Muscle of arm (tissue), 12 donors: Measurements from ENCODE around the gene NCKAP5. TPM values are rescaled to one million over a fixed set of nuclear protein-coding genes. Genes with fewer than 3 reads are reported as not detected.

Source experiments
- DNase-seq: peaks from one replicate; pipeline ENCODE4 v3.0.0-alpha.2; 2013
- polyA plus RNA-seq, 12 donors: library from polyadenylated mRNA; unstranded; fragments of 120-200 nt; gene quantifications; one replicate each; pipeline ENCODE4 v1.2.1, GENCODE V29; 2013; ENCODE audit not compliant: insufficient read length in 12 of 12

Gene NCKAP5
- polyA plus RNA-seq, 12 donors, result 3.1 to 17.3 (median 5.4) TPM; not detected in 1

DNA sequence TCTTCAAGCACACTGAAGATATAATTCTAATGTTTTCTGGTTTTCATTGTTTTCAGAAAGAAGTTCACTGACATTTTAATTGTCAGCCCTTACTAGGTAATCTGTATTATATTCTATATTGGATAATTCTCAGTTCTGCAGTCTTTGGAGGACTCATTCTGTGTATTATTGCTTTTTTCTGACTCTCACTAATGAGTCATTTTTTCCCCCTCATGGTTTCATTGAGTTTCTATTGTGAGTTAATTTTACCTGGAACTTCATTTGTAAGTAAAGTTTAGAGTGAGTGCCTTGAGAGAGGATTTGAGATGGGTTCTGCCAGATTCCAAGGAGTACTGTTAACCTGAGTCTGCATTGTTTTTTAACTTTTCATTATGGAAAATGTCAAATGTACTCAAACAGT, 807.9 kb downstream of the NCKAP5 start:
- DNase-seq, result no peak

DNA sequence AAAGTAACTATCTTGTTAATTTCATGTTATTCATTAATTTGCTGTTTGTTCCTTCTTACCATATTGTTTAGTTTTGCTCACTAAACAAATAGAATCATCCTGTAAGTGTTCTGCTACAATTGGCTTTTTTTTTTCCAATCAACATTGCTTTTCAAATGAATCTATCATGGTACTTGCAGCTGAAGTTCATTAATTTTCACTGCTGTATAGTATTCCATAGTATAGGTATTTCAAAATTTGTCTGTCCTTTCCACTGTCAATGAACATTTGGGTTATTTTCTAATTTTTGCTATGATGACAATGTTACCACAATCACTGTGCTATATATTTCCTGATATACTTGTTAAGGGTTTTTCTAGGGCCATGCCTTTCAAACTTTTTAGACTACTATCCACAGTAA, 809.3 kb downstream of the NCKAP5 start:
- DNase-seq, result no peak

DNA sequence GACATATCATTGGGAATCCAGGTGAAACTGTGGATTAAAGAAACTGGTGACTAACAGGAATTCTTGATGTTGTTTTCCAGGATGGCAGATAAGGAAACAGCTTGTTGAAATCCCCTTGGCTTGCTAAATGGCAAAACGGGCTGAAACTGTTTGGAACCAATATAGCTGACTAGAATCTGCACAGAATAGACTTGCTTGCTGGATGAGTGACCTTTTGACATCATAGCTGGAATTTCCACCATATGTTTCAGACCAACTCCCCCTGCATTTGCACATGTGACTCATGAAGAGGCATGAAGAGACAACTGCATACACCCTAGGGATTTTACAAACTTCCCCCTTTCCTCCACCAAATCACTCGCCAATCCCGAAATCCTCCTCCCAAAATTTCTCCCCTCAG, 810.6 kb downstream of the NCKAP5 start:
- no peak for DNase-seq

DNA sequence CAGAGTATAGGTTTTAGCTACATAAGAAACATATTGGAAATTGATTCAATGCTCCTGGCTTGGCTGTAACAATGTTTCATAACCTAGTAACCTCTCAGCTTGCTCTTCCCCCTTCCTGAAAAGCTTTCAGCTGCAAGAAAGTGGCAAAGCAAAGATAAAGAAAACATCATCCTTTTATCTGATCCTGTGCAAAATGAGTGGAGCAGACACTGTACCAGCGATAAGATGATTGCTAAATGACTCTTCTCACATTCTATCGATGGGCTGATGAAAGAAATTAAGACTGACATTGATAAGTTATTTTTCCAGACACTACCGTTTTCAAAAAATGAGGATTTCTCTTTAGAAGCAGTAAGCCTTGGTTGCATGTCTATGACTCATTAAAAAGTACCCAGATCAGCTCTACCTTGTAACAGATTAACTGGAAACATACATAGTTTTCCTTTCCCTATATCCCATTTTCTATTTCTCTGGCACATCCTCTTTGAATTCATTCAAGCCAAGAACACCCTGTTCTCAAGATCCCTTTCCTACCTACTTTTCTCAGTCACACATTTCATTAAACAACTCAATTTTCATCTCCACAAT, 811.2 kb downstream of the NCKAP5 start:
- DNase-seq, result no peak

DNA sequence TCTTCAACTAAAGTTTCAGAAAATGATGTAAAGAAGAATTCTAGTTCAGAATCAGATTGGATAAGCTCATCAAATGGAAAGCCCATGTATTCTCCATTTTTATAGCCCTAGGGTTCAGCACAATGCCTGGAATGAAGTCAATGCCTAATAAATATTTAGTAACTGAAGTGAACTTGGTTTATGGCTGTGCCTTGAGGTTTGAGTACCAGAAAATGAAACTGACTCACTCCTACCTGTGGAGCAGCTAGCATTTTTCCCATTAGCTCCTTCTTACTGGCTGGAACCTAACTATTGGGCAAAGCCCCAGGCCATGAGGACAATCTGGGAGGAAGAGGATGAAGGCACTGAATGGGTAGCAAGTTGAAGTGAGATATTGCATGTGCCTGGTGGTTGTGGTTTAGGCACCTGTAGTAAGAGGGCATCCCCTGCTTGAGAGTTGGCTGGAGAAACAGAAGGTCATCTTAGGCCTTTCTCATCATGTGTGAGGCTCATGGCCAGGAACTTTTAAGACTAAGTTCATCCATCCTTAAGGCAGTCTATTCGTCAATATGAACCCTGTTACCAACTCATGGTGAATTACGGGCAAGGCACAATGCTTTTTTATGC, 813.3 kb downstream of the NCKAP5 start:
- no peak for DNase-seq

DNA sequence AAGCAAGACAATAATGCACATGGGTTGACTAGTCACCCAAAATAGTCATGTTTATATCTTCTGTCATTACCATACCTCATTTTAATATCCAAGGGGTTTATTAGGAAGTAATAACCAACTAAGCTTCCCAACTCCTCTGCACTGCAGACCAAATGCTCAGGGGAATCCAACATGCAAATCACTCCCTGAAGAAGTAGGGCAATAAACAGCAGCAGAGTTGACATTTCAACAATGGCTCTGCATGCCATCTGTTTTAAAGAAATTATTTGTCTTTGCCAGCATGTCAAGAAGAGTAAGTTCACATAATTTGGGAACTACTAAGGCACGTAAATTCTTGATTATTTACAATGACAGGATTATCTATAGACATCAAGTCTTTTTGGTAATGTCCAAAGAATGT, 813.9 kb downstream of the NCKAP5 start:
- no peak for DNase-seq

DNA sequence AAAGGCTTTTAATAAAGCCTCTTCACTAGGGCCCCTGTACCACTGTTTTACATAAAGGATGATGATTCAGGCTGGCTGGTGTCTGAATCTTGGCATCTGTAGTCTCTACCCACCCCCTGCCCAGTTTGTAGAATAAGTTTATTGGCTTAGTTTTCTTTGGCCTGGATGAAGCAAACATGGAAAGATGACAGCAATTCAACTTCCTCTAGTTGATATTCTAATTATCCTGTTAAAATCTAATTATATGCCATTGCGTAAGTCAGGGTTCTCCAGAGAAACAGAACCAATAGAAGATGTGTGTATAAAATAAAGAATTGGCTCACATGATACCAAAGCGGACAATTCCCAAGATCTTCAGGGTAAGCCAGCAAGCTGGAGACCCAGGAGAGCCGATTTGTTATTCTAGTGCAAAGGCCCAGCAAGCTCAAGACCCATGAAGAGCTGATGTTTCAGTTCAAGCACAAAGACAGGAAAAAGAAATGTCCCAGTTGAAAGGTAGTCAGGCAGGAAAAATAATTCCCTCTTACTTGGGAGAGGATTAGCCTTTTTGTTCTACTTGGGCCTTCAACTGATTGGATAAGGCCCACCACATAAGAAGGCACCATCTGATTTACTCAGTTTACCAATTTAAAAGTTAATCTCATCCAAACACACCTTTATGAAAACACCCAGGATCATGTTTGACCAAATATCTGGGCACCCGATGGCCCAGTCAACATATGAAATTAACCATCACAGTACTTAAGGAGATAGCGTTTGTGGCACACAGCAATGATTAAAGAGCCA, 815.6 kb downstream of the NCKAP5 start:
- DNase-seq, result no peak

DNA sequence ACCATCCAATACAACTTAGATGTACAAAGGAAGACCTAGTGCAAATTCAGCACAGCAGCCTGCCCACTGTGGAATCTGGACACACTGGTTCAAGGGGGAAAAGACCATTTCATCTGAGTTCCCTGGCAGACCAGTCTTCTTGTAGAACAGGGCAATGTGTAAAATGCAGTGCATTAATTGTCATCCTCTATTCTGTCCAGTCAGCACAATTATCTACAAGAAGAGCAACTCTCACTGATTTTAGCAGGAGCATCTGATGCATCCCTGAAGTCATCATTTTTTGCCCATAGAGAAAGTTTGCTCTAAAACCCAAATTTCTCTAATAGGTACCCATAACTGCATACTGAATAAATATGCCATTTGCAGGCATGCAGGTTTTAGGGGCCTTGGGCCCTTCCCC, 816.4 kb downstream of the NCKAP5 start:
- no peak for DNase-seq

DNA sequence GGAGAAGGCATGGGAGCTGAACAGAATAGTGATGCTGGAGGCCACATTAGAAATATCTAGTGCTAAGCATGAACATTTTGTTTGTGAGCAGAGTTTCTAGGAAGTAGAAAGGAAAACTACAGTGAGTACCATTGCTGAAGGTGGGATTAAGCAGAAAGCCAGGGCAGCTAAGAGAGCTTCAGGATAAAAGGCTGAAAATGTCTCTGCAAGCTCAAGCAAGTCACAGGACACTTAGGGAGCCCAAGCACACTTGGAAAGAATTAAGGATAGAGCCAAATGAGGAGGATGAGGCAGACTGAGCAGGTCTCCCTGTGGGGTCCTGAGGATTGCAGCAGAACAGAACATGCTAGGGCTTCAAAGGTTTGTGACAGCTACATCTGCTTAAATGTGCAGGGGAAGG, 817.7 kb downstream of the NCKAP5 start:
- DNase-seq, result no peak

DNA sequence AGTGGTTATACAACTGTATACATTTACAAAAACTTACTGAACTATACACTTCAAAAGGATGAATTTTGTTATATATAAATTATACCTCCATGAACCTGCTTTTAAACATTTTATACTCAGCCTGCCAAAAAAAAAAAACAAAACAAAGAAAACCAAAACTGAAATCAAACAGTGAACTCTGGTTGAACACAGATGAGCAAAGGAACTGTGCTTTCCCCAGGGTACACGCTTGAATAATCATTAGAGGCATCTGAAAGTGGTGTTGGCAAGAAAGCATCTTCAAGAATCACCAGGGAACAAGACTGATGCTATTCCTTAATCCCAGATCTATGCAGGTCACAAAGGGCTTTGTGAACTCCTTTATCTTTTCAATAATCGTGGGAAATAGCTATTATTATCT, 821.2 kb downstream of the NCKAP5 start:
- no peak for DNase-seq

DNA sequence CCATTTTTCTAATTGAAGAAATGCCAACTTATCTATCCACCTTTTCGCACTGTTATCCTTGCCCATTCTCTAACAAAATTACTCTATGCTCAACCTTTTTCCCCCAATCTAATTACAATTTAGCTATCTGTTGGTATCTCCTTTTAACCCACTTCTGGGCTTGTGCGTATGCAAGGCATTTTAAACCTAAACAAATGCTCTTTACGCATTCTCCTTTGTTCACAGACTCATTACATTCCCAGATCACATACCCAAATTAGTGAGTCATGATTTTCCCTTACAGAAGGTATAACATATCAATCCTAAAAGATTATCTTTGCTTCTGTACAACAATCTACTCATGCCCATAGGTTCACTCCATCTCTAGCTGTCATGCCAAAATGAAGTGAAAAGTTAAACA, 826.5 kb downstream of the NCKAP5 start:
- no peak for DNase-seq

DNA sequence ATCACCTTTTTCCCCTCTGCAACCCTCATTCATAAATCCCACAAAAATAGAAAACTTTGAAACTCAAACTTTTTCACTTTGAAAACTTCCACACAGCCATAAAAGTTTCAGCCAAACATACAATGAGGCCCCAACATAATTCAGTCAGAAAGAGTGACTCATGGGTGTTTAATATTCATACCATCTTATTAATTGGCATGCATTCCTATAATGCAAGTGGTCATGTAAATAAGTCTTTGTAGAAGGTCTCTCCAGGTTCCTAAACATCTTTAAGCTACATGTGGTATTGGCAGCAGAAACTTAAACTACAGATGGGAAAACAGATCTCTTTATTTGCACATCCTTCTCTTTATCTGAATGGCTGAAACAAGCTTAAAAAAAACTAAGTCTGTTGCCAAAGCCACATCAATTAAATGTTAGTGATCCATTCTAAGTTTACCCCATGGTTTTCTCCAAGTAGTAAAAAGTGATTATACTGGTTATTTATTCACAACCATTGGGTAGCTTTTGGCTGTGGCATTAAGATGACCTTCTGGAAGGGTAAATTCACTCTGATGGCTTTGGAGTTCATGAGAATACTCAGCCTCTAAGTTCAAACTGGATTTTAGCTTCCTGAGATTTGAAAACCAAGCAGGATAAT, 828.1 kb downstream of the NCKAP5 start:
- no peak for DNase-seq

DNA sequence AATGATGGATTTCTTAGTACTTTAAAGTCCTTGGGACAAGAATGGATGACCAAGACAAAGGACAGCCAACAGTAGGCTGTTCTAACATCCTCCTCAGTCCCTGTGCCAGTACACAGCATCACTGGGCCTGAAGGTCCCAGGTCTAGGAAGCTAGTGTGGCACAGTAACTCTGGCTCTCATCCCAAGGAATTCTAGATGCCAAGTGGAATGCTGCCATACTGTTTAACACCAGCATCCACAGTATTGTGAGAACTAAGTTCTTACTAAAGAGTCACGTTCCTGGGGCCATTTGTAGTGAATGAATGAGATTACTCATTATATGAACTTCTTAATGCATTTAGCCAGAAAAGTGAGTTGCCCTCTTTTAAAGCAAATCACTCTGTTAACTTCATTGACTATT, 830.0 kb downstream of the NCKAP5 start:
- DNase-seq, result no peak

DNA sequence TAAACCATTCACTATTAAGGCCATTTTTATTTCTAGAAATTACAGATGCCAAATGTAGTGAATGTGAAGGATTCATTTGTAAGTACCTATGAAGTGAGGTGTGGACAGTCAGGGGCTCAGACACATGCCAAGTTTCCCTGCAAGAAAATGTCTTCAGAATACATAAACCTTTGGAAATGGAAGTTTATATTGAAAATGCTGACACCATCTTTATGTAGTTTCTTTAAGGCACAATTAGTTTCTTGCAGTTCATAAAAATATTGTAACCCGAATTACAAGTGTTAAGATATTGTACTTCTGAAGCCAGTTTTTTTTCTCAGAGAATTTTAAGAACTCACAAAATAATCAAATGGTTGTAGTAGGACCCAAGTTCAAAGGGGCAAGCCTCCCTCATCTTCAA, 832.2 kb downstream of the NCKAP5 start:
- no peak for DNase-seq

DNA sequence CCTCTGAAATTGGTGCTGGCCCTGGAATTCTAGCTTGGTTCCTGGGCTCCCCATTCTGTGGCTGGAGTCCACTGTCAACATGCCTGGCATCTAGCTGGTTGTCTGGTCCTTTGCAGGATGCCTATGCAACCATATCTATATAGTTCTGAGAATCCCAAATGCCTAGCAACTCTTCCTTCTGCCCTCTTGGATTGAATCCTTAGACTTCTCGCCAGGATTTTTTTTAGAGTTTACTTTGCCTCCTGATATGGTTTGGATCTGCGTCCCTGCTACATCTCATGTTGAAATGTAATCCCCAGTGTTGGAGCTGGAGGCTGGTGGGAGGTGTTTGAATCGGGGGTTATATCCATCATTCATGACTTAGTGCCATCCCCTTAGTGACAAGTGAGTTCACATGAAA, 833.3 kb downstream of the NCKAP5 start:
- DNase-seq, result no peak

DNA sequence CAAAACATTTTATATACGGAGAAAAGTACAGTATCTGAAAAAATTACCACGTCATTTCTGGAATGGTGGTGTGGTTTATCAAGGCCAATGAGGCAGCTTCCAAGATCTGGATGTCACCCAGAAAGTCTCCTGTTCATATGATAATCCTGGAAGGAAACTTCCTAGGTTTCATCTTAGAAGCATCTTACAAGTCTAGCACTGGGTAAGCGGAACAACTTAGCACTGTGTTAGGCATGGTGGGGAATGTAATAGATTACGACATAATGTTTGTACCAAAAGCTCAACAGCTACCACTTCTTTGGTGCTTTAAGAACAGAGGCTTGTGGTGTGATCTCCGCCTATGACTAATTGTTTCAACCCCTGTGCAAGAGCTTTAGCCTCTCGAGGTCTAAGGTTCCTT, 835.2 kb downstream of the NCKAP5 start:
- DNase-seq, result no peak

DNA sequence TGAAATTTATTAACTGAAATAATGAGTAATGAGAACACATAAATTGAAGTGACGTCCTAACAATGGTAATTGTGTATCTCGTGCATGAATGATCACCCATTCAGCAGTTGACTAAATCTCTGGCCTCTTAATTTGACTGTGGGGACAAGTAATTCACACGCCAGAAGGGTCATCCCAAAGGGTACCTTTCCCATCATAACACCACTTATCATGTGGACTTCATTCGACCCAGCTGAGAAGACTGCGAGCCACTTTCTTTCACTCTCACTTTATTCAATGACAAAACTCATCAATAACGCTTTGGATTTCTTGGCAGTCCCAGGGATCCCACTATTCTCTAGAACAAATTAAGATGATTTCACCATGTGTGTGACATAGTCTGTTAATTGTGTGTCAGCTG, 835.6 kb downstream of the NCKAP5 start:
- no peak for DNase-seq

DNA sequence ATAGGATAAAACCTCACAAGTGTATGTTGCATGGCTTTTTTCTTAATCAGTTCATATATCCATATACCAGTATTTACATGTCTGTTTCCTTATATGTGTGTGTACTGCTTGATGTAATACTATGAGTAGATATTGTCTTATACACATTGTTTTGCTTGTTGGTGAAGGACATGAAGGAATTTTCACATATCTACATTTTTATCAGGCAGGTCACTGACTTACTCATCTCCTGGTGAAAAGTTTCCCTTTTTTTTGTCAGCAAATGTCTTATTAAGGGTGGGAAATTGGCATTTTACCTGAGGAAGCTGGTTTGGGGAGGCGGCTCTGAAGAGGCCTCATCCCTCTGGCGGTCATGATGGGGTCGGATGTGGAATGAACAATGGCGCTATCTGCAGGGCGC, 836.8 kb downstream of the NCKAP5 start:
- DNase-seq, result no peak

DNA sequence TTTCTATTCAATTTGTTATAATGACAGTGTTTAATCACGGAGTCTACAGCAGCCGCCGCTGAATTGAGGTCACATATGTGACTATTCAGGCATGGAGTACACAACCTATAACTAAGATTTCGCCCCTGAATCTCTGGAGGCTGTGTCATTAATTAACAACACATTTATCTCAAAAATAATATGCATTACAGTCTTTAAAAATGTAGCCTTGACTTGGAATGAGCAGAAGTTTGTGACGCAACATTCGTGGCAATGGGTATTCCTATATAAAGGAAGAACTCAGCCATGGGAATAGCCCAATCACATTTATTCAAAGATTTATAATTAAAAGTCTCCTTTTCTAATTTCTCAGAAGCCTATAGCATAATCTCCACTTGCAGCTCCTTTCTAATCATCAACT, 837.7 kb downstream of the NCKAP5 start:
- DNase-seq, result no peak

DNA sequence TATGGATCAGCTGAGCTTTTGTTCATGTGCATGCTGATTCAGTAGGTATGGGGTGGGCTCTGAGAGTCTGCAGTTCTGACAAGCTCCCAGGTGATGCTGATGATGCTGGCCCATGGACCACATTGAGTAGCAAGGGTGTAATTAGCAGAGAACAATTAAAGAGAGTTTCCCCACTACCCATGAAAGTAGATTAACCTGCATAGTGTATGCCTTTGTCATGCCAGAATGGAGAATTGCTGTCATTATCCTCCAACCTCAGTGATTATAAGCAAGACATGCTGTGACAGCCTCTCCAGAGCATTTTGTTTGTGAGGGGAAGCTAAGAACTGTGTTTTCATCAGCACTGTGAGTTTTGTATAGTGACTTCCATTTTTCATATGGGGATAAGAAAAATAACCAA, 838.7 kb downstream of the NCKAP5 start:
- DNase-seq, result no peak

DNA sequence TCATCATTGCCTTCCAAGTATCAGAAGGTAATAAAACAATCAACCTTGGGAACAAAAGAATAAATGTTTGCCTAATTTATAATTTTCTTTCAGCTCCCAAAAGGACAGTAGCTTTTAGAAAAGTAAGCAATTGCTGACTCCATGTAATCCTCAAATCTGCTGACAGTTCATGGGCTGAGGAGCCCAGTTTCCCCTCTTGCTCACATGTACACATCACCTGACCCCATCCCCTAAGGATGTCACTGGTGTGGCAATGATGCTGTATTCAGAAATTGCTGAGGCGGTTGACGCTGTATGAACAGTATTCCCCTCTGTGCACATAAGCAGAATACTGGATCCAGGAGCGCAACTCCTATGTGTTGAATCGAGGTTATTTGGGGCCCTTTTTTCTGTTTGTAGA, 842.1 kb downstream of the NCKAP5 start:
- DNase-seq, result no peak

DNA sequence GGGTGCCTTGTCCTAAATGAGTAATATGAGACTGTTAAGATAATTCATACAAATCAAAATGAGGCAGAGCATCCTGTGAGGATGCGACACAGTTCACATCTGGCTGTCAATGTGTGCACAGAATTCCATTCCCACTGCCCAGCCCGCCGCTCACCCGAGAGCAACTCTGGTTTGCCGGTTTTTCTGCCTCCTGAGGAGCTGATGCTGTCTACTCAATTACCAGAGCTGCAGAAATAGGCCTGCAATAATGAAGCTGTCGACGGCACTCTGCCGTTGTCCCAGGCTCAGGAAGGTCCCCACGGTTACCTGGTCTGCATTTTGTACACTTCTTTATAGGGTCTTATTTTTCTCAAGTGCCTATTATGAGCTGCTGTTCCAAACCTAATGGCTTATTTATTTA, 842.5 kb downstream of the NCKAP5 start:
- DNase-seq, result no peak

DNA sequence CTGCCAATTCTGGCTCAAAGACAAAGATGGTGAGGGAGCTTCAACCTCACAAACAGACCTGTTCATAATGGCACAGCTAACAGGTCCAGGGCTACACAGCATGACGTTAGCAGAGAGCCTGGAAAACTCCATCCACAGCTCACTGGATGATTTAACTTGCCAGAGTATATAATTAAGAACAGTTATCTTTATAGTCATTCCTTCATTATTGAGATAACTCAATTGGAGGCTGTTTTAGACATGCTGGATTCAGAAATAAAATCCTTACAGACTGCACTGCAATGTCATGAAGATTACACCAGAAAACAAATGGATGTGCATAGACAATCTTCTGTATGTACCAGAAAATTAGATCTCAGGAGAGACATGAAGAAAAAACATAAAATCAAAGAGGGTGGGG, 843.1 kb downstream of the NCKAP5 start:
- DNase-seq, result no peak
